ENCODE data around the gene ILDR1.
"Not testable (repeated sequence)": the region's sequence is repeated elsewhere in the genome, so short reads cannot be mapped to it uniquely, and the experiment has no call there.

ILDR1 gene

DNA sequence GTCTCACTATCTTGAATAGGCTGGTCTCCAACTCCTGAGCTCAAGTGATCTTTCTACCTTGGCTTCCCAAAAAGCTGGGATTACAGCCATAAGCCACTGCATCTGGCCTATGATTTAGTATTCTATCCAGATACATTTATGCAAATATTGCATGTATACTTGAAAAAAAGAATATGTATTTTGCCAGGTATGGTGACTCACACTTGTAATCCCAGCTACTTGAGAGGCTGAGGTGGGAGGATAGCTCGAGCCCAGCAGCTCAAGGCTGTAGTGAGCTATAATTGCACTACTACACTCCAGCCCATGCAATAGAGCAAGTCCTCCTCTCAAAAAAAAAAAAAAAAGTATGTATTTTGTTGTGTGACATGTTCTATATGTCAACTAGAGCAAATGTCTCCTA lies 73.4 kb downstream of the ILDR1 start:
- TF ChIP-seq YY1 (IDR thresholded peaks at IDR 0.05; ENCODE audit: insufficient read depth, insufficient read length) (no peak), SUZ12 (IDR thresholded peaks at IDR 0.05; ENCODE audit: extremely low read depth, insufficient read depth, insufficient read length) (no peak), ZNF274 (IDR thresholded peaks at IDR 0.05; ENCODE audit: low read depth, low read length) (no peak)
- no peaks in the 10 kb centered on the region for H3K4me1 ChIP-seq (ENCODE audit: insufficient read depth, insufficient read length)
- H3K9ac ChIP-seq (ENCODE audit: insufficient read length, low read depth) = no peak overlapping the region
- DNase-seq (ENCODE audit: low read depth, low spot score) = no peak
- peaks cover 12% of the 10 kb centered on the region for H3K9me3 ChIP-seq (ENCODE audit: insufficient read depth, low read length)
- H3K36me3 ChIP-seq (ENCODE audit: insufficient read depth, insufficient read length, low read length) = no peaks in the 10 kb centered on the region
- H3K4me3 ChIP-seq (ENCODE audit: insufficient read length, low read depth) = no peak overlapping the region
- no peaks in the 10 kb centered on the region for H3K27me3 ChIP-seq (ENCODE audit: insufficient read depth, insufficient read length)

DNA sequence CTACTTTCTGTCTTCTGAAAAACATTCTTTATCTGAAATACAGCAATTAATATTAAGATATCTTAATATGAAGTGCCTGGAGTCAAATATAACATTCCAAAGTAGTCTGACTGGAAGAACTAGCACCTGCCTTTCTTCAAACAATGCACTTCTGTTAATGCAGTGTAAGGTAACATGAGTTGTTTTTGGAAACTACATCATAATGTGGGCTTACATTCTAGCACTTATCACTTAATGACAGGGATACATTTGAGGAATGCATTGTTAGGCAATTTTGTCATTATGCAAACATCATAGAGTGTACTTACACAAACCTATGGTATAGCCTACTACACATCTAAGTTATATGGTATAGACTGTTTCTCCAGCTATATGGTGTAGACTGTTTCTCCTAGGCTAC lies 78.6 kb downstream of the ILDR1 start:
- Histone ChIP-seq H3K9ac (ENCODE audit: insufficient read length, low read depth) (no peak overlapping the region), H3K27me3 (ENCODE audit: insufficient read depth, insufficient read length) (no peaks in the 10 kb centered on the region), H3K9me3 (ENCODE audit: insufficient read depth, low read length) (0 out of 2 replicates have a peak, but pooled peaks cover 7% of the 10 kb centered on the region), H3K36me3 (ENCODE audit: insufficient read depth, insufficient read length, low read length) (no peaks in the 10 kb centered on the region), H3K4me1 (ENCODE audit: insufficient read depth, insufficient read length) (no peaks in the 10 kb centered on the region), H3K4me3 (ENCODE audit: insufficient read length, low read depth) (no peak overlapping the region)
- DNase-seq (ENCODE audit: low read depth, low spot score) = no peak
- TF ChIP-seq SUZ12 (IDR thresholded peaks at IDR 0.05; ENCODE audit: extremely low read depth, insufficient read depth, insufficient read length) (no peak), YY1 (IDR thresholded peaks at IDR 0.05; ENCODE audit: insufficient read depth, insufficient read length) (no peak), ZNF274 (IDR thresholded peaks at IDR 0.05; ENCODE audit: low read depth, low read length) (no peak)

DNA sequence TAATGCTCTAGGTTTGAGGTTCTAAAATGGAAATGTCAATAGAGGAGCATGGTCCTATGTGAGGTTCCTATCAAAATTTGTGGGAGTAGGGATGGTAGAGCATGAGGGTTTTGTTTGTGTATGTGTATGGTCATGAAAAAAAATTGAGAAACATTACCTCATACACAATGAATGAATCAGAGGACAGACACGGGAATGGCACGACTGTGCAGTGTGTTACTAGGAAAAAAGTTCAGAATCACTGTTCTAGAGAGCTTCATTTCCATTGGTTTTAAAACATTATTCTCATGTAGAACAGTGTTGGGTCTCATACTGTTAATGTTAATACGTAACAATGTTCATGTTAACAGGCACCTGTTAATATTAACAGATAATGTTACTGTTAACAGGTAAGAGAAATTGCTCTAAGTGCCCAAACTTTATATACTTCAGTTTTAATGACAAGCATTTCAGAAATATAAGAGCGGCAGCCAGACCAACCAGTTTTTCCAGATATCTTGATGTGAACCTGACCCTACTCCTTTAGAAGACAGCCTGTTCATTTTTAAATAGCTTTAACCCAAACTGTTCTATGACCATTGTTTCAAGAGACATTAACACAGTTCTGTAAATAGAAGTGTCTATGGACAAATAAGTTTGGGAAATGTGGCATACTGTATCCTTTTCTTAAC lies 79.8 kb downstream of the ILDR1 start:
- Histone ChIP-seq H3K27me3 (ENCODE audit: insufficient read depth, insufficient read length) (no peaks in the 10 kb centered on the region), H3K4me1 (ENCODE audit: insufficient read depth, insufficient read length) (no peaks in the 10 kb centered on the region), H3K9ac (ENCODE audit: insufficient read length, low read depth) (no peak overlapping the region), H3K4me3 (ENCODE audit: insufficient read length, low read depth) (no peak overlapping the region), H3K36me3 (ENCODE audit: insufficient read depth, insufficient read length, low read length) (no peaks in the 10 kb centered on the region), H3K9me3 (ENCODE audit: insufficient read depth, low read length) (0 out of 2 replicates have a peak, but pooled peaks cover 7% of the 10 kb centered on the region)
- DNase-seq (ENCODE audit: low read depth, low spot score) = no peak
- TF ChIP-seq SUZ12 (IDR thresholded peaks at IDR 0.05; ENCODE audit: extremely low read depth, insufficient read depth, insufficient read length) = no peak
- no peak for TF ChIP-seq ZNF274 (IDR thresholded peaks at IDR 0.05; ENCODE audit: low read depth, low read length)
- TF ChIP-seq YY1 (IDR thresholded peaks at IDR 0.05; ENCODE audit: insufficient read depth, insufficient read length) = no peak

DNA sequence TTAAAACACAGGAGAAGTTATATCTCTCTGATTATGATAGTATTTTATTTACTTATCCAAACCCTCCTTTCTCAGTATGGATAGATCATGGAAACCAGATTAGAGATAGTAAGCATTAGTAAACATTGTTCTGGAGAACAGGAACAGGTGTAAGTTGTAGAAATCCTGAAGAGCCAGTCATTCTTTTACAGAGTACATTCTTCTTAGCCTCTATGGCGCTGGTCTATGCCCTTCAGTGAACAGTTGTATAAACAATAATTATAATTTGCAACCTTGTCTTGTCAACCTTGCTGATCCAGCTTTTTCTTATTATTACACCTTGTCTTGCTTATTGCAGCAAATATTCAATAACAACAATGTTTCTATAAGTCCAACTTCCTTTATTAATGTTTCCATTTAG lies 80.5 kb downstream of the ILDR1 start:
- Histone ChIP-seq H3K36me3 (ENCODE audit: insufficient read depth, insufficient read length, low read length) (no peaks in the 10 kb centered on the region), H3K27me3 (ENCODE audit: insufficient read depth, insufficient read length) (no peaks in the 10 kb centered on the region), H3K4me3 (ENCODE audit: insufficient read length, low read depth) (no peak overlapping the region), H3K4me1 (ENCODE audit: insufficient read depth, insufficient read length) (no peaks in the 10 kb centered on the region), H3K9me3 (ENCODE audit: insufficient read depth, low read length) (0 out of 2 replicates have a peak, but pooled peaks cover 7% of the 10 kb centered on the region), H3K9ac (ENCODE audit: insufficient read length, low read depth) (no peak overlapping the region)
- TF ChIP-seq YY1 (IDR thresholded peaks at IDR 0.05; ENCODE audit: insufficient read depth, insufficient read length) = no peak
- no peak for TF ChIP-seq SUZ12 (IDR thresholded peaks at IDR 0.05; ENCODE audit: extremely low read depth, insufficient read depth, insufficient read length)
- TF ChIP-seq ZNF274 (IDR thresholded peaks at IDR 0.05; ENCODE audit: low read depth, low read length) = no peak
- no peak for DNase-seq (ENCODE audit: low read depth, low spot score)

DNA sequence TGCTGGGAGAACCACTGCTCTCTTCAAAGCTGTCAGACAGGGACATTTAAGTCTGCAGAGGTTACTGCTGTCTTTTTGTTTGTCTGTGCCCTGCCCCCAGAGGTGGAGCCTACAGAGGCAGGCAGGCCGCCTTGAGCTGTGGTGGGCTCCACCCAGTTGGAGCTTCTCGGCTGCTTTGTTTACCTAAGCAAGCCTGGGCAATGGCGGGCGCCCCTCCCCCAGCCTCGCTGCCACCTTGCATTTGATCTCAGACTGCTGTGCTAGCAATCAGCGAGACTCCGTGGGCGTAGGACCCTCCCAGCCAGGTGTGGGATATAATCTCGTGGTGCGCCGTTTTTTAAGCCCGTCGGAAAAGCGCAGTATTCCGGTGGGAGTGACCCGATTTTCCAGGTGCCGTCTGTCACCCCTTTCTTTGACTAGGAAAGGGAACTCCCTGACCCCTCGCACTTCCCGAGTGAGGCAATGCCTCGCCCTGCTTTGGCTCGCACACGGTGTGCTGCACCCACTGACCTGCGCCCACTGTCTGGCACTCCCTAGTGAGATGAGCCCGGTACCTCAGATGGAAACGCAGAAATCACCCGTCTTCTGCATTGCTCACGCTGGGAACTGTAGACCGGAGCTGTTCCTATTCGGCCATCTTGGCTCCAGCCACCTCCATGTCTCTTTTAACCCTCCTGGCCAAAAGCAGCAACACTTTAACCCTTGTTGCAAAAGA lies 83.7 kb downstream of the ILDR1 start:
- not testable (repeated sequence) for H3K36me3 ChIP-seq (ENCODE audit: insufficient read depth, insufficient read length, low read length); H3K27me3 ChIP-seq (ENCODE audit: insufficient read depth, insufficient read length); H3K9me3 ChIP-seq (ENCODE audit: insufficient read depth, low read length); DNase-seq (ENCODE audit: low read depth, low spot score); H3K9ac ChIP-seq (ENCODE audit: insufficient read length, low read depth); H3K4me3 ChIP-seq (ENCODE audit: insufficient read length, low read depth); H3K4me1 ChIP-seq (ENCODE audit: insufficient read depth, insufficient read length)
